ENCODE measurements around the gene DISP3.

The DISP3 gene

DNA sequence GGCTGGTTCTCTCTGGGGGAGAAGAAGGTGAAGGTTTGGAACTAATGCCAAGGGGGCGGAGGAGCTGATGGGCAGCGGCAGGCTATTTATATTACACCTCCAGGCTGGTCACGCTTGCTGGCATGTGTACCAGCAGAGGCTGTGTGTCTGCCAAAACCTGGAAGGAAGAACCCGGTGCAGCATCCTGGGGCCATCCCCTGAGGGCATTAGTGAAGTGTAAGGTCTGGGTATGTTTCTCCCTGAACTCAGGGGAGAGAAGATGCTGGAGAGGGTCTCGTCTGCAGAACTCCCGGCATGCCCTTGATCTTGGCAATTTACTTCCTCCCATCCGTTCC is 5.3 kb downstream of the DISP3 start:
- Histone ChIP-seq H3K27ac (ENCODE audit: low read length) (no peak overlapping the region), H3K79me2 (ENCODE audit: insufficient read depth, low read length) (no peaks in the 10 kb centered on the region), H3K4me3 (ENCODE audit: low read depth in 1 of 2, low read length in 2 of 2) (no peak overlapping the region), H3K36me3 (ENCODE audit: insufficient read depth, low read length) (no peaks in the 10 kb centered on the region), H3K9ac (ENCODE audit: low read depth, low read length) (no peak overlapping the region), H3K4me1 (ENCODE audit: insufficient read depth, low read length) (peaks cover 15% of the 10 kb centered on the region), H3K27me3 (ENCODE audit: insufficient read depth, low read length, poor library complexity) (no peaks in the 10 kb centered on the region), H3K4me2 (ENCODE audit: insufficient read depth, low read length) (no peak overlapping the region), H4K20me1 (ENCODE audit: insufficient read depth, low read length) (peaks cover 29% of the 10 kb centered on the region), H3K9me3 (ENCODE audit: insufficient read depth, low read length, severe bottlenecking) (no peaks in the 10 kb centered on the region), H2AFZ (ENCODE audit: low read depth, low read length) (no peak overlapping the region)
- DNase-seq (no peak), ATAC-seq (ENCODE audit: insufficient read depth, low read depth) (no peak)
- TF ChIP-seq, protein P1, sequence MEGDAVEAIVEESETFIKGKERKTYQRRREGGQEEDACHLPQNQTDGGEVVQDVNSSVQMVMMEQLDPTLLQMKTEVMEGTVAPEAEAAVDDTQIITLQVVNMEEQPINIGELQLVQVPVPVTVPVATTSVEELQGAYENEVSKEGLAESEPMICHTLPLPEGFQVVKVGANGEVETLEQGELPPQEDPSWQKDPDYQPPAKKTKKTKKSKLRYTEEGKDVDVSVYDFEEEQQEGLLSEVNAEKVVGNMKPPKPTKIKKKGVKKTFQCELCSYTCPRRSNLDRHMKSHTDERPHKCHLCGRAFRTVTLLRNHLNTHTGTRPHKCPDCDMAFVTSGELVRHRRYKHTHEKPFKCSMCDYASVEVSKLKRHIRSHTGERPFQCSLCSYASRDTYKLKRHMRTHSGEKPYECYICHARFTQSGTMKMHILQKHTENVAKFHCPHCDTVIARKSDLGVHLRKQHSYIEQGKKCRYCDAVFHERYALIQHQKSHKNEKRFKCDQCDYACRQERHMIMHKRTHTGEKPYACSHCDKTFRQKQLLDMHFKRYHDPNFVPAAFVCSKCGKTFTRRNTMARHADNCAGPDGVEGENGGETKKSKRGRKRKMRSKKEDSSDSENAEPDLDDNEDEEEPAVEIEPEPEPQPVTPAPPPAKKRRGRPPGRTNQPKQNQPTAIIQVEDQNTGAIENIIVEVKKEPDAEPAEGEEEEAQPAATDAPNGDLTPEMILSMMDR (IDR thresholded peaks at IDR 0.05; ENCODE audit: borderline replicate concordance, extremely low read depth, low read length, poor library complexity, severe bottlenecking): no peak
- TF ChIP-seq EZH2 (IDR thresholded peaks at IDR 0.05; ENCODE audit: borderline replicate concordance, low read depth, low read length, severe bottlenecking): no peak

DNA sequence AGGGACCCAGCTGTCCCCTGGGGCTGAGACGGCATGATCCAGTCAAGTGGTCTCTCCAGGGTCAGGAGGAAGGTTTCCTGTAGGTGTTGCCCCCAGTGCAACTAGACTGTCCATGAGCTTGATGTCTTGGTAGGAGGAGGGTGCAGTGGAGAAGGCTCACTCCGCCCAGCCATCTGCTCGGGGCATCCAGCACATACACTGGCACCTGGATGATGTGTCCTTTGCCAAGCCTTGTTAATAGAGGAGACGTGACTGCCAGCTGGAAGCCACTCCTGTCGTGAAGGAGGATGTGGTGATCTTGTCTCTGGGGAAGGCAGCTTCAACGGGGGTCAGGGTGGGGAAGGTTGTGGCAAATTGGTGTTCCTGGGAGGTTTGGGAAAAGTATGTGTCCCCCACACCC is 6.2 kb downstream of the DISP3 start:
- ATAC-seq (ENCODE audit: insufficient read depth, low read depth): no peak
- DNase-seq: no peak
- H3K27ac ChIP-seq (ENCODE audit: low read length): no peak overlapping the region
- H2AFZ ChIP-seq (ENCODE audit: low read depth, low read length): no peak overlapping the region
- H3K27me3 ChIP-seq (ENCODE audit: insufficient read depth, low read length, poor library complexity): no peaks in the 10 kb centered on the region
- no peak overlapping the region for H3K4me3 ChIP-seq (ENCODE audit: low read depth in 1 of 2, low read length in 2 of 2)
- H3K4me2 ChIP-seq (ENCODE audit: insufficient read depth, low read length): no peak overlapping the region
- no peaks in the 10 kb centered on the region for H3K9me3 ChIP-seq (ENCODE audit: insufficient read depth, low read length, severe bottlenecking)
- no peak overlapping the region for H3K9ac ChIP-seq (ENCODE audit: low read depth, low read length)
- H3K79me2 ChIP-seq (ENCODE audit: insufficient read depth, low read length): no peaks in the 10 kb centered on the region
- TF ChIP-seq, protein P1 (IDR thresholded peaks at IDR 0.05; ENCODE audit: borderline replicate concordance, extremely low read depth, low read length, poor library complexity, severe bottlenecking): no peak
- no peak for TF ChIP-seq EZH2 (IDR thresholded peaks at IDR 0.05; ENCODE audit: borderline replicate concordance, low read depth, low read length, severe bottlenecking)
- H3K36me3 ChIP-seq (ENCODE audit: insufficient read depth, low read length): no peaks in the 10 kb centered on the region
- peaks cover 6% of the 10 kb centered on the region for H3K4me1 ChIP-seq (ENCODE audit: insufficient read depth, low read length)
- peaks cover 29% of the 10 kb centered on the region for H4K20me1 ChIP-seq (ENCODE audit: insufficient read depth, low read length)

DNA sequence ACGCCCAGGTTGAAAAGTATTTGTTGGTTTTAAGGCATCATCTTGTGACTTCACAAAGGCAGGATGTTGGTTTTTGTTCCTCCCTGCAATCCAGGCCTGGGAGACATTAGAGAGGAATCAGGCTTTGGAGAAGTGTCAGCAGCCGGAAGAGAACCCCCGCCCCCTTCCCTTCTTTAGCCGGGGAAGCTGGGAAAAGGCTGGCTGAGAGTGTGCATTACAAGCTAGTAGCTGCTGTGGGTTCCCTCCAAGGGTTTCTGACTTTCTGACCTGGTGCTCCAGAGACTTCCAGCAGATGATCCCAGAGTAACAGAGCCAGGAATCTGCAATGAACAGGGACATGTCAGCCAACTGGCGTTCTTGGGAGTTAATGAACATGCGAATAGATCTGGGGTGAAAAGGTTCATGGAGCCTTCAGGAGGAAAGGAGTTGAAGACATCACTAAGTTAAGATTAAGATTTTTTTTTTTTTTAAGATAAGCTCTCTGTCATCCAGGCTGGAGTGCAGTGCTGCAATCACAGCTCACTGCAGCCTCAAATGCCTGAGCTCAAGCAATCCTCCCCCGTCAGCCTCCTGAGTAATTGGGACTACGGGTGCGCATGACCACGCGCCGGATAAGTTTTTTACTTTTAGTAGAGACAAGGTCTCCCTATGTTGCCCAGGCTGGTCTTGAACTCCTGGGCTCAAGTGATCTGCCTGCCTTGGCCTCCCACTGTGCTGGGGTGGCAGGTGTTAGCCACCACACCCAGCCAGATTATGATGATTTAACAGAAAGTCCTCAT is 7.5 kb downstream of the DISP3 start:
- no peak overlapping the region for H3K4me2 ChIP-seq (ENCODE audit: insufficient read depth, low read length)
- no peaks in the 10 kb centered on the region for H3K27me3 ChIP-seq (ENCODE audit: insufficient read depth, low read length, poor library complexity)
- no peak overlapping the region for H3K9ac ChIP-seq (ENCODE audit: low read depth, low read length)
- no peaks in the 10 kb centered on the region for H3K36me3 ChIP-seq (ENCODE audit: insufficient read depth, low read length)
- no peak for DNase-seq
- peaks cover 29% of the 10 kb centered on the region for H4K20me1 ChIP-seq (ENCODE audit: insufficient read depth, low read length)
- no peaks in the 10 kb centered on the region for H3K9me3 ChIP-seq (ENCODE audit: insufficient read depth, low read length, severe bottlenecking)
- H3K4me3 ChIP-seq (ENCODE audit: low read depth in 1 of 2, low read length in 2 of 2): no peak overlapping the region
- H3K79me2 ChIP-seq (ENCODE audit: insufficient read depth, low read length): no peaks in the 10 kb centered on the region
- no peak for ATAC-seq (ENCODE audit: insufficient read depth, low read depth)
- no peak overlapping the region for H3K27ac ChIP-seq (ENCODE audit: low read length)
- no peaks in the 10 kb centered on the region for H3K4me1 ChIP-seq (ENCODE audit: insufficient read depth, low read length)
- TF ChIP-seq, protein P1 (IDR thresholded peaks at IDR 0.05; ENCODE audit: borderline replicate concordance, extremely low read depth, low read length, poor library complexity, severe bottlenecking): no peak
- TF ChIP-seq EZH2 (IDR thresholded peaks at IDR 0.05; ENCODE audit: borderline replicate concordance, low read depth, low read length, severe bottlenecking): no peak
- H2AFZ ChIP-seq (ENCODE audit: low read depth, low read length): no peak overlapping the region

All from DND-41 (cell line).